8988T (cell line): ENCODE data around the gene PATJ.

Experiments used
- DNase-seq: peaks from one replicate; pipeline ENCODE4 v3.0.0; 2011

Gene PATJ

GRCh38 chr1:62057230-62057629 lies 314.9 kb downstream of the PATJ start:
- DNase-seq: no peak

- no peak for DNase-seq
Observed at GRCh38 chr1:62057641-62058290, 315.5 kb downstream of the PATJ start.

GRCh38 chr1:62058956-62059355 lies 316.7 kb downstream of the PATJ start:
- DNase-seq: no peak

- DNase-seq: no peak
Observed at GRCh38 chr1:62062087-62062486, 319.8 kb downstream of the PATJ start.

GRCh38 chr1:62064829-62065407 lies 322.6 kb downstream of the PATJ start:
- no peak for DNase-seq

- no peak for DNase-seq
Observed at GRCh38 chr1:62066713-62067112, 324.4 kb downstream of the PATJ start.

- no peak for DNase-seq
Observed at GRCh38 chr1:62068416-62068843, 326.1 kb downstream of the PATJ start.

GRCh38 chr1:62068978-62069377 lies 326.7 kb downstream of the PATJ start:
- no peak for DNase-seq

GRCh38 chr1:62070384-62071011 lies 328.2 kb downstream of the PATJ start:
- no peak for DNase-seq

- no peak for DNase-seq
Observed at GRCh38 chr1:62071695-62072094, 329.4 kb downstream of the PATJ start.

- DNase-seq: no peak
Observed at GRCh38 chr1:62076286-62076685, 334.0 kb downstream of the PATJ start.

- DNase-seq: no peak
Observed at GRCh38 chr1:62077821-62078220, 335.5 kb downstream of the PATJ start.

GRCh38 chr1:62082456-62083363 lies 340.4 kb downstream of the PATJ start:
- DNase-seq: no peak

GRCh38 chr1:62084310-62084890 lies 342.1 kb downstream of the PATJ start:
- DNase-seq: no peak

GRCh38 chr1:62088439-62088838 lies 346.2 kb downstream of the PATJ start:
- DNase-seq: no peak

GRCh38 chr1:62089570-62089969 lies 347.3 kb downstream of the PATJ start:
- DNase-seq: no peak

- no peak for DNase-seq
Observed at GRCh38 chr1:62090016-62090415, 347.7 kb downstream of the PATJ start.

GRCh38 chr1:62092110-62092509 lies 349.8 kb downstream of the PATJ start:
- DNase-seq: no peak

GRCh38 chr1:62093261-62093660 lies 351.0 kb downstream of the PATJ start:
- DNase-seq: no peak

GRCh38 chr1:62097464-62097863 lies 355.2 kb downstream of the PATJ start:
- no peak for DNase-seq

GRCh38 chr1:62100442-62100841 lies 358.2 kb downstream of the PATJ start:
- no peak for DNase-seq

- DNase-seq: no peak
Observed at GRCh38 chr1:62103846-62104245, 361.6 kb downstream of the PATJ start.

GRCh38 chr1:62107923-62108322 lies 365.6 kb downstream of the PATJ start:
- no peak for DNase-seq
